ENCODE measurements around the gene EIF4E2.
"Not testable (repeated sequence)": the region's sequence is repeated elsewhere in the genome, so short reads cannot be mapped to it uniquely, and the experiment has no call there.

EIF4E2 gene

DNA sequence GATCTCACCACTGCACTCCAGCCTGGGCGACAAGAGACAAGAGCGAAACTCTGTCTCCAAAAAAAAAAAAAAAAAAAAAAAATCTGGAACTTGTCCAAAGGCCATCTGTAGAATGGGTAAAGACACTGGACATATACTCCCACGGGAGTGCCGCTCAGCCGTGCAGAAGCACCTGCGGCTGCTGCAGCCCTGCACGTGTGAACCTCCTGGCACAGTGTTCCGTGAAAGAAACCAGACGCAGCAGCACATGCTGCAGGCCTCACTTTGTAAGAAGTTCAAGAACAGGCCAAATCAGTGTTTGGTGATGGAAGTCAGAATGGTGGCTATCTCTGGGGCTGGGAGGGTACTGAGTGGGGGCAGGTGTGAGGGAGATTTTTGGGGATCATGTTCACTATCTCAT is 18.1 kb upstream of the EIF4E2 start:
- Histone ChIP-seq H3K4me1 (ENCODE audit: control insufficient read depth in 1 of 2, insufficient read depth in 1 of 2, low read depth in 1 of 2, low read length in 1 of 2) (no peaks in the 10 kb centered on the region), H3K27me3 (peaks cover 18% of the 10 kb centered on the region)

DNA sequence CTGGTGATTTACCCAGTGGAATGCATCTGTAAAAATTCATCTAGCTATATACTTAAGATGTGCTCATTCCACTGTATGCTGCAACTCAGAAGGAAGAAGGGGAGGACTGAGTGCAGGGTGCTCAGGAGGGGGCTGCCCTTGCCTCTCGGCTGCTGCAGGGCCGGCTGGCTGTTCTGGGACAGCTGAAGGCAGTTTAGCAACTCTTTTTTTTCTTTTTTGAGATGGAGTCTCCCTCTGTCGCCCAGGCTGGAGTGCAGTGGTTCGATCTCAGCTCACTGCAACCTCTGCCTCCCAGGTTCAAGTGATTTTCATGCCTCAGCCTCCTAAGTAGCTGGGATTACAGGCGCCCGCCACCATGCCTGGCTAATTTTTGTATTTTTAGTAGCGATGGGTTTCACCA is 17.7 kb upstream of the EIF4E2 start:
- peaks cover 14% of the 10 kb centered on the region for H3K27me3 ChIP-seq
- not testable (repeated sequence) for H3K27ac ChIP-seq; H3K36me3 ChIP-seq; H3K4me3 ChIP-seq (ENCODE audit: low read depth in 1 of 2, low read length in 1 of 2); H3K9me3 ChIP-seq; H3K4me1 ChIP-seq (ENCODE audit: control insufficient read depth in 1 of 2, insufficient read depth in 1 of 2, low read depth in 1 of 2, low read length in 1 of 2)

More for the DNA sequence above, 18.1 kb upstream of the EIF4E2 start:
- TF ChIP-seq, protein P1, sequence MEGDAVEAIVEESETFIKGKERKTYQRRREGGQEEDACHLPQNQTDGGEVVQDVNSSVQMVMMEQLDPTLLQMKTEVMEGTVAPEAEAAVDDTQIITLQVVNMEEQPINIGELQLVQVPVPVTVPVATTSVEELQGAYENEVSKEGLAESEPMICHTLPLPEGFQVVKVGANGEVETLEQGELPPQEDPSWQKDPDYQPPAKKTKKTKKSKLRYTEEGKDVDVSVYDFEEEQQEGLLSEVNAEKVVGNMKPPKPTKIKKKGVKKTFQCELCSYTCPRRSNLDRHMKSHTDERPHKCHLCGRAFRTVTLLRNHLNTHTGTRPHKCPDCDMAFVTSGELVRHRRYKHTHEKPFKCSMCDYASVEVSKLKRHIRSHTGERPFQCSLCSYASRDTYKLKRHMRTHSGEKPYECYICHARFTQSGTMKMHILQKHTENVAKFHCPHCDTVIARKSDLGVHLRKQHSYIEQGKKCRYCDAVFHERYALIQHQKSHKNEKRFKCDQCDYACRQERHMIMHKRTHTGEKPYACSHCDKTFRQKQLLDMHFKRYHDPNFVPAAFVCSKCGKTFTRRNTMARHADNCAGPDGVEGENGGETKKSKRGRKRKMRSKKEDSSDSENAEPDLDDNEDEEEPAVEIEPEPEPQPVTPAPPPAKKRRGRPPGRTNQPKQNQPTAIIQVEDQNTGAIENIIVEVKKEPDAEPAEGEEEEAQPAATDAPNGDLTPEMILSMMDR (IDR thresholded peaks at IDR 0.05), result no peak
- Histone ChIP-seq H3K36me3 (no peaks in the 10 kb centered on the region), H3K9me3 (no peaks in the 10 kb centered on the region), H3K4me3 (ENCODE audit: low read depth in 1 of 2, low read length in 1 of 2) (no peak overlapping the region), H3K27ac (no peak overlapping the region)

DNA sequence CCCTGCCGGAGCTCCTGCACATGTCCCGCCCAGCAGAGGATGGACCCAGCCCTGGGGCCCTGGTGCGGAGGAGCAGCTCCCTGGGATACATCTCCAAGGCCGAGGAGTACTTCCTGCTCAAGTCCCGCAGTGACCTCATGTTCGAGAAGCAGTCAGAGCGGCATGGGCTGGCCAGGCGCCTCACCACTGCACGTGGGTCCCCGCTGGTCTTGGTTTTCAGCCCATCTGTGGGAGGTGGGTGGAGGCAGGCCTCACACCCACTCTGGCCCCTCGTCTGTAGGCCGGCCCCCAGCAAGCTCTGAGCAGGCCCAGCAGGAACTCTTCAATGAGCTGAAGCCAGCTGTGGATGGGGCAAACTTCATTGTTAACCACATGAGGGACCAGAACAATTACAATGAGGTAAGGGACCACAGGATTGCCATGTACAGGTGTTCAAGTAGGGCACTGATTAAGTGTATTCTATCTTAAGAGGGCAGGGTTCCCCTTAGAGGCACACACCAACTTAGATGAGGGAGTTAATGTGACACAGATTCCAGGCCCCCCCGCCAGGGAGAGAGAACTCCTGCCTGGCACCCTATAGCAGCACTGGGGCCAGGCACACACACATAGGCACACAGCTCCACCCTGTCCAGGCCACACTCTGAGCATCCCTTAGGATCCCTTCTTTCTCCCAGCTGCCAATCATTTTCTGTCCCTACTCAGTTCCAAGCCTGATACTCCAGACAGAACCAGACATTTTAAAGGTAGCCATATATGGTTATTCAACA is 16.4 kb upstream of the EIF4E2 start:
- Histone ChIP-seq H3K4me3 (ENCODE audit: low read depth in 1 of 2, low read length in 1 of 2) (no peak overlapping the region), H3K4me1 (ENCODE audit: control insufficient read depth in 1 of 2, insufficient read depth in 1 of 2, low read depth in 1 of 2, low read length in 1 of 2) (peaks cover under 1 to 6% of the 10 kb centered on the region in 2 experiments), H3K9me3 (no peaks in the 10 kb centered on the region), H3K36me3 (no peaks in the 10 kb centered on the region), H3K27me3 (peaks cover 2% of the 10 kb centered on the region), H3K27ac (no peak overlapping the region)
- TF ChIP-seq, protein P1 (IDR thresholded peaks at IDR 0.05), result no peak

DNA sequence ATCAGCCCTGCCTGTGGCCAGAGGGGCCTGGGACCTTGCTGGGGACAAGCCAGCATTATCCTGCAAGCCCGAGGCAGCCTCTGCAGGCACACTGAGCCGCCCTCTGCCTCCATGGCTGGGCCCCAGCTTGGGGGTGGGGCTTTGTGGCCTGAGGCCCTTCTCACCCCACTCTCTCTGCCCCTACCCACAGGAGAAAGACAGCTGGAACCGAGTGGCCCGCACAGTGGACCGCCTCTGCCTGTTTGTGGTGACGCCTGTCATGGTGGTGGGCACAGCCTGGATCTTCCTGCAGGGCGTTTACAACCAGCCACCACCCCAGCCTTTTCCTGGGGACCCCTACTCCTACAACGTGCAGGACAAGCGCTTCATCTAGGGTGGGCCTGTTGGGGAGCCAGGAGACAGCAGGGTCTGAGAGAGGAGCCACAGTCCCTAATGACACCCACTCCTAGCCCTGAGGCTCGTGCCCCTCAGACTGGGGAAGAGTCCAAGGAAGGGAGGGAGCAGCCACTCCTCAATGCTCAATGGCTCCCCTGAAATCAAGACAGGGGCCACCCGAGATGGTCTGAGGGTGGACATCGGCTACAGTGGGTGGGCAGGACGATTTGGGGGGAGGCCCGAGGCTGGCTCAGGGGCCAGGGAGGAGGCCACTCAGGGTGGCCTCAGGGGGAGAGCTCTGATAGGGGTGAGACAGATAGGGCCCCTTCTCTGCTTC is 15.4 kb upstream of the EIF4E2 start:
- H3K4me1 ChIP-seq (ENCODE audit: control insufficient read depth in 1 of 2, insufficient read depth in 1 of 2, low read depth in 1 of 2, low read length in 1 of 2), result peaks cover 3 to 6% of the 10 kb centered on the region in 2 experiments
- no peaks in the 10 kb centered on the region for H3K36me3 ChIP-seq
- H3K27me3 ChIP-seq, result peaks cover 6% of the 10 kb centered on the region
- TF ChIP-seq, protein P1 (IDR thresholded peaks at IDR 0.05), result no peak
- H3K4me3 ChIP-seq (ENCODE audit: low read depth in 1 of 2, low read length in 1 of 2), result no peak overlapping the region
- H3K27ac ChIP-seq, result no peak overlapping the region
- H3K9me3 ChIP-seq, result no peaks in the 10 kb centered on the region

GRCh38 chr2:232535761-232536530 is 14.5 kb upstream of the EIF4E2 start:
- Histone ChIP-seq H3K36me3 (no peaks in the 10 kb centered on the region), H3K27me3 (peaks cover 14% of the 10 kb centered on the region), H3K27ac (no peak overlapping the region), H3K4me1 (ENCODE audit: control insufficient read depth in 1 of 2, insufficient read depth in 1 of 2, low read depth in 1 of 2, low read length in 1 of 2) (peaks cover 3 to 6% of the 10 kb centered on the region in 2 experiments), H3K4me3 (ENCODE audit: low read depth in 1 of 2, low read length in 1 of 2) (no peak overlapping the region), H3K9me3 (no peaks in the 10 kb centered on the region)
- TF ChIP-seq, protein P1 (IDR thresholded peaks at IDR 0.05), result no peak

All from neutrophil (primary cell).